ENCODE data around the gene DNAH10. TPM values are rescaled to one million over a fixed set of nuclear protein-coding genes. Genes with fewer than 3 reads are reported as not detected.
A peak's percentile ranks its signal among the peaks of the same experiment; 100 is the strongest.

The DNAH10 gene
- total RNA-seq, 1 donor from 2014 or later: 0.54 TPM

DNA sequence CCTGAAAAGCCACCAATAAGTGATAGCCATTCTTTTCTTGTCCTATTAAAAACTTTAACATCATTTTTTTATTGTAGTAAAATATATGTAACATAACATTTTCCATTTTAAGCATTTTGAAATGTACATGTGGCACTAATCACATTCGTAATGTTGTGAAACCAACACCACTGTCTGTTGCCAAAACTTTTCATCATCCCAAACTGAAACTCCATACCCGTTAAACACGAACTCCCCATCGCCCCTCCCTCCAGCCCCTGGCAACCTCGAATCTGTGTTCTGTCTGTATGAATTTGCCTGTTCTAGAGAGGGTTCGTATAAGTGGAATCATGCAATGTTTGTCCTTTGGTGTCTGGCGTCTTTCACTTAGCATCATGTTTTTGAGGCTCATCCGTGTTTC lies 134.7 kb downstream of the DNAH10 start:
- no peaks in the 10 kb centered on the region for H3K27me3 ChIP-seq (ENCODE audit: insufficient read depth, low read length)
- Mint-ChIP-seq H3K27ac (ENCODE audit: unreplicated experiment) (no peak overlapping the region), H3K4me1 (ENCODE audit: low read depth, unreplicated experiment) (peaks cover 7% of the 10 kb centered on the region), H3K9me3 (ENCODE audit: unreplicated experiment) (peaks cover 6% of the 10 kb centered on the region), H3K4me3 (ENCODE audit: unreplicated experiment) (no peak overlapping the region), H3K36me3 (ENCODE audit: low read depth, unreplicated experiment) (no peaks in the 10 kb centered on the region), H3K27me3 (ENCODE audit: low read depth, unreplicated experiment) (peaks cover 11% of the 10 kb centered on the region)
- no peaks in the 10 kb centered on the region for H4K20me1 ChIP-seq (ENCODE audit: insufficient read depth, low read length)
- no peaks in the 10 kb centered on the region for H3K36me3 ChIP-seq (ENCODE audit: insufficient read depth, low read length)
- peaks cover 4% of the 10 kb centered on the region for H3K9me3 ChIP-seq (ENCODE audit: insufficient read depth, low read depth, low read length)
- peak overlapping the region; percentile 7 for H3K27ac ChIP-seq (ENCODE audit: low read depth, low read length)
- H3K79me2 ChIP-seq (ENCODE audit: insufficient read depth, low read length): no peaks in the 10 kb centered on the region
- TF ChIP-seq, protein P1, sequence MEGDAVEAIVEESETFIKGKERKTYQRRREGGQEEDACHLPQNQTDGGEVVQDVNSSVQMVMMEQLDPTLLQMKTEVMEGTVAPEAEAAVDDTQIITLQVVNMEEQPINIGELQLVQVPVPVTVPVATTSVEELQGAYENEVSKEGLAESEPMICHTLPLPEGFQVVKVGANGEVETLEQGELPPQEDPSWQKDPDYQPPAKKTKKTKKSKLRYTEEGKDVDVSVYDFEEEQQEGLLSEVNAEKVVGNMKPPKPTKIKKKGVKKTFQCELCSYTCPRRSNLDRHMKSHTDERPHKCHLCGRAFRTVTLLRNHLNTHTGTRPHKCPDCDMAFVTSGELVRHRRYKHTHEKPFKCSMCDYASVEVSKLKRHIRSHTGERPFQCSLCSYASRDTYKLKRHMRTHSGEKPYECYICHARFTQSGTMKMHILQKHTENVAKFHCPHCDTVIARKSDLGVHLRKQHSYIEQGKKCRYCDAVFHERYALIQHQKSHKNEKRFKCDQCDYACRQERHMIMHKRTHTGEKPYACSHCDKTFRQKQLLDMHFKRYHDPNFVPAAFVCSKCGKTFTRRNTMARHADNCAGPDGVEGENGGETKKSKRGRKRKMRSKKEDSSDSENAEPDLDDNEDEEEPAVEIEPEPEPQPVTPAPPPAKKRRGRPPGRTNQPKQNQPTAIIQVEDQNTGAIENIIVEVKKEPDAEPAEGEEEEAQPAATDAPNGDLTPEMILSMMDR (IDR thresholded peaks at IDR 0.05; ENCODE audit: insufficient read depth, low read depth, low read length): no peak
- no peak for TF ChIP-seq EZH2 (IDR thresholded peaks at IDR 0.05; ENCODE audit: insufficient read depth, low read length)
- H3K9ac ChIP-seq (ENCODE audit: low read length): no peak overlapping the region
- DNase-seq (ENCODE audit: low read depth) (no peak), FAIRE-seq (no peak)
- no peak overlapping the region for H2AFZ ChIP-seq (ENCODE audit: low read depth, low read length)
- peaks cover 12% of the 10 kb centered on the region for H3K4me1 ChIP-seq (ENCODE audit: insufficient read depth, low read length)
- H3K4me3 ChIP-seq (ENCODE audit: insufficient read depth, low read depth, low read length): no peak overlapping the region
- peak overlapping the region; percentile 73 for H3K4me2 ChIP-seq (ENCODE audit: low read length)

DNA sequence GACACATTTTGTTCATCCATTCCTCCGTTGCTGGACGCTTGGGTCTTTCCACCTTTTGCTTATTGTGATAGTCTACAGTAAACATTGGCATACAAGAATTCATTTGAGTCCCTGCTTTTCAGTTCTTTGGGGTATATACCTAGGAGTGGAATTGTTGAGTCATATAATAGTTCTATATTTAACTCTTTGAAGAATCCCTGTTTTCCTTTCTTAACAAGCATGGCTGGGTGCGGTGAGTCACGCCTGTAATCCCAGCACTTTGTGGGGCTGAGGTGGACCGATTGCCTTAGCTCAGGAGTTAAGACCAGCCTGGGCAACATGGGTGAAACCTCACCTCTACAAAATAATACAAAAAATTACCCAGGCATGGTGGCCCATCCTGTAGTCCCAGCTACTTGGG lies 135.1 kb downstream of the DNAH10 start:
- TF ChIP-seq, protein P1 (IDR thresholded peaks at IDR 0.05; ENCODE audit: insufficient read depth, low read depth, low read length): no peak
- TF ChIP-seq EZH2 (IDR thresholded peaks at IDR 0.05; ENCODE audit: insufficient read depth, low read length): no peak
- Histone ChIP-seq H4K20me1 (ENCODE audit: insufficient read depth, low read length) (no peaks in the 10 kb centered on the region), H3K27ac (ENCODE audit: low read depth, low read length) (peak overlapping the region; percentile 7), H3K4me3 (ENCODE audit: insufficient read depth, low read depth, low read length) (no peak overlapping the region), H3K9ac (ENCODE audit: low read length) (no peak overlapping the region), H3K27me3 (ENCODE audit: insufficient read depth, low read length) (no peaks in the 10 kb centered on the region), H3K36me3 (ENCODE audit: insufficient read depth, low read length) (no peaks in the 10 kb centered on the region), H3K79me2 (ENCODE audit: insufficient read depth, low read length) (no peaks in the 10 kb centered on the region), H2AFZ (ENCODE audit: low read depth, low read length) (no peak overlapping the region), H3K9me3 (ENCODE audit: insufficient read depth, low read depth, low read length) (peaks cover 4% of the 10 kb centered on the region), H3K4me1 (ENCODE audit: insufficient read depth, low read length) (peaks cover 12% of the 10 kb centered on the region), H3K4me2 (ENCODE audit: low read length) (peak overlapping the region; percentile 73)
- FAIRE-seq (no peak), DNase-seq (ENCODE audit: low read depth) (peak; percentile 71)
- Mint-ChIP-seq H3K27me3 (ENCODE audit: low read depth, unreplicated experiment) (peaks cover 10% of the 10 kb centered on the region), H3K27ac (ENCODE audit: unreplicated experiment) (no peak overlapping the region), H3K4me1 (ENCODE audit: low read depth, unreplicated experiment) (peaks cover 7% of the 10 kb centered on the region), H3K9me3 (ENCODE audit: unreplicated experiment) (peaks cover 6% of the 10 kb centered on the region), H3K36me3 (ENCODE audit: low read depth, unreplicated experiment) (no peaks in the 10 kb centered on the region), H3K4me3 (ENCODE audit: unreplicated experiment) (no peak overlapping the region)

DNA sequence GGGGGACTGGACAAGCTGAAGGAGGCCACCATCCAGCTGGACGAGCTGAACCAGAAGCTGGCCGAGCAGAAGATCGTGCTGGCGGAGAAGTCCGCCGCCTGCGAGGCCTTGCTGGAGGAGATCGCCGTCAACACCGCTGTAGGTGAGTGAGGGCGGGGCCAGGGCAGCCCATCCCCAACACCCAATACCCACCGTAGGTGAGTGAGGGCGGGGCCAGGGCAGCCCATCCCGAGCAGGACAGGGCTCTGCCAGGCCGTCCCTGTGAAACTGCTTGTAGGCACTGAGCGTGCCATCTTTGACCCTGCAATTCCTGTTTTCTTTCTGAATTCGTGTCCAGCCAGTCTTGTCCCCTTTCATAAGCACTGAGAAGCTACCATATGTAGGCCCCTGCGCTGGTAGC lies 136.6 kb downstream of the DNAH10 start:
- Mint-ChIP-seq H3K4me3 (ENCODE audit: unreplicated experiment) (no peak overlapping the region), H3K27me3 (ENCODE audit: low read depth, unreplicated experiment) (peaks cover 4% of the 10 kb centered on the region), H3K9me3 (ENCODE audit: unreplicated experiment) (peaks cover 6% of the 10 kb centered on the region), H3K27ac (ENCODE audit: unreplicated experiment) (no peak overlapping the region), H3K4me1 (ENCODE audit: low read depth, unreplicated experiment) (peaks cover 7% of the 10 kb centered on the region), H3K36me3 (ENCODE audit: low read depth, unreplicated experiment) (no peaks in the 10 kb centered on the region)
- Histone ChIP-seq H3K27ac (ENCODE audit: low read depth, low read length) (no peak overlapping the region), H3K4me3 (ENCODE audit: insufficient read depth, low read depth, low read length) (no peak overlapping the region), H3K9me3 (ENCODE audit: insufficient read depth, low read depth, low read length) (peaks cover 4% of the 10 kb centered on the region), H3K4me1 (ENCODE audit: insufficient read depth, low read length) (peaks cover 12% of the 10 kb centered on the region), H3K4me2 (ENCODE audit: low read length) (no peak overlapping the region), H4K20me1 (ENCODE audit: insufficient read depth, low read length) (no peaks in the 10 kb centered on the region), H2AFZ (ENCODE audit: low read depth, low read length) (no peak overlapping the region), H3K9ac (ENCODE audit: low read length) (no peak overlapping the region), H3K27me3 (ENCODE audit: insufficient read depth, low read length) (no peaks in the 10 kb centered on the region), H3K79me2 (ENCODE audit: insufficient read depth, low read length) (no peaks in the 10 kb centered on the region), H3K36me3 (ENCODE audit: insufficient read depth, low read length) (no peaks in the 10 kb centered on the region)
- FAIRE-seq: no peak
- no peak for DNase-seq (ENCODE audit: low read depth)
- TF ChIP-seq EZH2 (IDR thresholded peaks at IDR 0.05; ENCODE audit: insufficient read depth, low read length): no peak
- TF ChIP-seq, protein P1 (IDR thresholded peaks at IDR 0.05; ENCODE audit: insufficient read depth, low read depth, low read length): no peak

All from astrocyte (in vitro differentiated cells and primary cell).